ENCODE data around the gene HMGXB4. TPM values are rescaled to one million over a fixed set of nuclear protein-coding genes. Genes with fewer than 3 reads are reported as not detected.

HMGXB4 gene
- total and polyA plus RNA-seq, 2 of the 13 experiments (the other 11 are each of a cell fraction or from before 2014, with no cell fraction given) = 13.9 to 16.3 TPM

DNA sequence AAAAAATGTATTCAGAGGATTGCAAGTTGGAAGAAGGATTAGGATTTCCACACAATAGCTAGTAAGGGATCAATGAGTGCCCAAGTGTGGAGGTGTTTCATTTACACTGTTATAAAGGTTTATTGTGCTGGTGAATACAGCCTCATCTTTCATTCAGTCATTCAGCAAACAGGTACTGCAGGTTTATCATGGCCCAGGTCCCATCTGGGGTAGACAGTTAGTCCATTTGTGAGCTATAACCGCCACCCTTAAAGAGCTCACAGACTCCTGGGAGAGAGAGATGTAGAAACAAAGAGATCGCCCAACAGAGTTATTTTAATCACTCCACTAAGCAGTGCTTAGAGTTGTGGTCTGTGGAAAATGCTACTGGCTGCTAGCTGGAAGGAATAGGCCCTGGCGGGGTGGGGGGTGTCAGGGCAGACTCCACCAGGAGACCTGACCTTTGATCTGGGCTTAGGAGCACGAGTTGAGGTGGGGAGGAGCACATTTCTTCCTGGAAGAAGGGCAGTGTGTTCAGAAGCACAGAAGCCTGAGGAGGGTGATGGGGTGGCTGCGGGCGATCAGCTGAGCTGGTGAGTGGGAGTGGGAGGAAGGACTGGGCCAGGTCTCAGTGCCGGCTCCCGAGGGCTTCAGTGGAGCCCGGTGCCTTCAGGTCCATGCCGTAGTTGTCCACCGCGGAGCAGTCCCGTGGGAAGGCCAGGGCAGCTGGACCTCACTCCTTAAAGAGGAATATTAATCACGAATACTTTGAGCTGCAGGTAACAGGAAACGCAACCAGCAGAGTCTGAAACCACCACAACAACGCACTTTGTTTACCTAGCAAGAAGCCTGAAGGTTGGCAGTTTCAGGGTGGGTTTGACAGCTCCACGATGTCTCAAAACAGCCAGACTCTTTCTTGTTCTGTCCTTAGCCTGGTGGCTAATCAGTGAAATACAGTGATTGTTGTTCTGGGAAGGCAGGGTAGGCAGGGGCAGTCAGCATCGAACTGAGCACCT lies 53.6 kb downstream of the HMGXB4 start (continued):
- TF ChIP-seq, protein P1, sequence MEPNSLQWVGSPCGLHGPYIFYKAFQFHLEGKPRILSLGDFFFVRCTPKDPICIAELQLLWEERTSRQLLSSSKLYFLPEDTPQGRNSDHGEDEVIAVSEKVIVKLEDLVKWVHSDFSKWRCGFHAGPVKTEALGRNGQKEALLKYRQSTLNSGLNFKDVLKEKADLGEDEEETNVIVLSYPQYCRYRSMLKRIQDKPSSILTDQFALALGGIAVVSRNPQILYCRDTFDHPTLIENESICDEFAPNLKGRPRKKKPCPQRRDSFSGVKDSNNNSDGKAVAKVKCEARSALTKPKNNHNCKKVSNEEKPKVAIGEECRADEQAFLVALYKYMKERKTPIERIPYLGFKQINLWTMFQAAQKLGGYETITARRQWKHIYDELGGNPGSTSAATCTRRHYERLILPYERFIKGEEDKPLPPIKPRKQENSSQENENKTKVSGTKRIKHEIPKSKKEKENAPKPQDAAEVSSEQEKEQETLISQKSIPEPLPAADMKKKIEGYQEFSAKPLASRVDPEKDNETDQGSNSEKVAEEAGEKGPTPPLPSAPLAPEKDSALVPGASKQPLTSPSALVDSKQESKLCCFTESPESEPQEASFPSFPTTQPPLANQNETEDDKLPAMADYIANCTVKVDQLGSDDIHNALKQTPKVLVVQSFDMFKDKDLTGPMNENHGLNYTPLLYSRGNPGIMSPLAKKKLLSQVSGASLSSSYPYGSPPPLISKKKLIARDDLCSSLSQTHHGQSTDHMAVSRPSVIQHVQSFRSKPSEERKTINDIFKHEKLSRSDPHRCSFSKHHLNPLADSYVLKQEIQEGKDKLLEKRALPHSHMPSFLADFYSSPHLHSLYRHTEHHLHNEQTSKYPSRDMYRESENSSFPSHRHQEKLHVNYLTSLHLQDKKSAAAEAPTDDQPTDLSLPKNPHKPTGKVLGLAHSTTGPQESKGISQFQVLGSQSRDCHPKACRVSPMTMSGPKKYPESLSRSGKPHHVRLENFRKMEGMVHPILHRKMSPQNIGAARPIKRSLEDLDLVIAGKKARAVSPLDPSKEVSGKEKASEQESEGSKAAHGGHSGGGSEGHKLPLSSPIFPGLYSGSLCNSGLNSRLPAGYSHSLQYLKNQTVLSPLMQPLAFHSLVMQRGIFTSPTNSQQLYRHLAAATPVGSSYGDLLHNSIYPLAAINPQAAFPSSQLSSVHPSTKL (CRISPR knock-in tag; IDR thresholded peaks at IDR 0.05) = peak; percentile 61
- TF ChIP-seq TCF7 (IDR thresholded peaks at IDR 0.05; ENCODE audit: low read depth) (no peak), NR2F1 (CRISPR knock-in tag; IDR thresholded peaks at IDR 0.05) (peak in 1 of 2 experiments; percentile 73; a peak in 2 of 4 replicates), POLR2G (IDR thresholded peaks at IDR 0.05; ENCODE audit: low read depth, low read length) (peak; percentile 47), ZNF768 (CRISPR knock-in tag; IDR thresholded peaks at IDR 0.05) (no peak), HES4 (CRISPR knock-in tag; IDR thresholded peaks at IDR 0.05; ENCODE audit: borderline replicate concordance) (no peak), CEBPG (CRISPR knock-in tag; IDR thresholded peaks at IDR 0.05) (no peak), BCL6 (CRISPR knock-in tag; IDR thresholded peaks at IDR 0.05) (peak; percentile 28; the same call in 1 of the 2 replicates), HOXA9 (CRISPR knock-in tag; IDR thresholded peaks at IDR 0.05; ENCODE audit: borderline replicate concordance) (no peak), NFKB2 (CRISPR knock-in tag; IDR thresholded peaks at IDR 0.05; ENCODE audit: borderline replicate concordance) (0 out of 2 replicates have a peak, but pooled peaks have one; percentile 36), MYC (CRISPR knock-in tag; IDR thresholded peaks at IDR 0.05; ENCODE audit: borderline replicate concordance) (peak; percentile 81; the same call in 1 of the 2 replicates), ZNF430 (CRISPR knock-in tag; IDR thresholded peaks at IDR 0.05) (no peak), TGIF2 (CRISPR knock-in tag; IDR thresholded peaks at IDR 0.05) (peak; percentile 25; the same call in 1 of the 2 replicates), FOXA1 (IDR thresholded peaks at IDR 0.05) (no peak), FOXA1 (CRISPR knock-in tag; IDR thresholded peaks at IDR 0.05) (no peak), GFI1 (CRISPR knock-in tag; IDR thresholded peaks at IDR 0.05; ENCODE audit: borderline replicate concordance) (peak; percentile 55; the same call in 1 of the 2 replicates), ZNF343 (CRISPR knock-in tag; IDR thresholded peaks at IDR 0.05) (no peak), SOX6 (IDR thresholded peaks at IDR 0.05) (no peak), SOX6 (CRISPR knock-in tag; IDR thresholded peaks at IDR 0.05) (peak; percentile 57), ZNF264 (CRISPR knock-in tag; IDR thresholded peaks at IDR 0.05) (no peak), ATF1 (CRISPR knock-in tag; IDR thresholded peaks at IDR 0.05) (no peak), JUNB (CRISPR knock-in tag; IDR thresholded peaks at IDR 0.05; ENCODE audit: borderline replicate concordance) (no peak)
- TF ChIP-seq, protein P2, sequence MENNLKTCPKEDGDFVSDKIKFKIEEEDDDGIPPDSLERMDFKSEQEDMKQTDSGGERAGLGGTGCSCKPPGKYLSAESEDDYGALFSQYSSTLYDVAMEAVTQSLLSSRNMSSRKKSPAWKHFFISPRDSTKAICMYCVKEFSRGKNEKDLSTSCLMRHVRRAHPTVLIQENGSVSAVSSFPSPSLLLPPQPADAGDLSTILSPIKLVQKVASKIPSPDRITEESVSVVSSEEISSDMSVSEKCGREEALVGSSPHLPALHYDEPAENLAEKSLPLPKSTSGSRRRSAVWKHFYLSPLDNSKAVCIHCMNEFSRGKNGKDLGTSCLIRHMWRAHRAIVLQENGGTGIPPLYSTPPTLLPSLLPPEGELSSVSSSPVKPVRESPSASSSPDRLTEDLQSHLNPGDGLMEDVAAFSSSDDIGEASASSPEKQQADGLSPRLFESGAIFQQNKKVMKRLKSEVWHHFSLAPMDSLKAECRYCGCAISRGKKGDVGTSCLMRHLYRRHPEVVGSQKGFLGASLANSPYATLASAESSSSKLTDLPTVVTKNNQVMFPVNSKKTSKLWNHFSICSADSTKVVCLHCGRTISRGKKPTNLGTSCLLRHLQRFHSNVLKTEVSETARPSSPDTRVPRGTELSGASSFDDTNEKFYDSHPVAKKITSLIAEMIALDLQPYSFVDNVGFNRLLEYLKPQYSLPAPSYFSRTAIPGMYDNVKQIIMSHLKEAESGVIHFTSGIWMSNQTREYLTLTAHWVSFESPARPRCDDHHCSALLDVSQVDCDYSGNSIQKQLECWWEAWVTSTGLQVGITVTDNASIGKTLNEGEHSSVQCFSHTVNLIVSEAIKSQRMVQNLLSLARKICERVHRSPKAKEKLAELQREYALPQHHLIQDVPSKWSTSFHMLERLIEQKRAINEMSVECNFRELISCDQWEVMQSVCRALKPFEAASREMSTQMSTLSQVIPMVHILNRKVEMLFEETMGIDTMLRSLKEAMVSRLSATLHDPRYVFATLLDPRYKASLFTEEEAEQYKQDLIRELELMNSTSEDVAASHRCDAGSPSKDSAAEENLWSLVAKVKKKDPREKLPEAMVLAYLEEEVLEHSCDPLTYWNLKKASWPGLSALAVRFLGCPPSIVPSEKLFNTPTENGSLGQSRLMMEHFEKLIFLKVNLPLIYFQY (CRISPR knock-in tag; IDR thresholded peaks at IDR 0.05; ENCODE audit: borderline replicate concordance) = no peak

Data from HepG2 (cell line).